B cell (primary cell): ENCODE results near the gene RSU1. TPM values are rescaled to one million over a fixed set of nuclear protein-coding genes. Genes with fewer than 3 reads are reported as not detected.

Experiments
- ATAC-seq: fragments of 200-7000 bp; cut with Tn5 transposase; one replicate; pipeline ENCODE4 v1.10.0; 2021; ENCODE audit warnings: low read depth, mild to moderate bottlenecking, moderate number of reproducible peaks, moderate library complexity
- CTCF ChIA-PET: fragments of 350-600 bp; sonication (Branson Sonifier 250); formaldehyde crosslinking; loops from one replicate; lab custom pipeline; 2021; ENCODE audit warnings: antibody characterized with exemption, inconsistent platforms; lab: Charles Lee
- POLR2A ChIA-PET: fragments of 350-600 bp; sonication (Branson Sonifier 250); formaldehyde crosslinking; loops from one replicate; lab custom pipeline; 2021; ENCODE audit warnings: antibody characterized with exemption; lab: Charles Lee
- DNase-seq: peaks from one replicate; pipeline ENCODE4 v3.0.0; 2013
- H2AFZ ChIP-seq: 2 replicates; pipeline ENCODE4 v1.6.1; 2012; ENCODE audit warnings: mild to moderate bottlenecking, low read depth, low read length; ENCODE audit not compliant: insufficient read depth, poor library complexity, severe bottlenecking
- H3K27ac ChIP-seq, 2 donors: 1 replicate in 1 of 2; 2 replicates in 1 of 2; pipeline ENCODE4 v1.5.1; 2012 to 2013; ENCODE audit warnings: low read length in 2 of 2, mild to moderate bottlenecking in 2 of 2, moderate library complexity in 1 of 2
- H3K27me3 ChIP-seq, 4 experiments: fragments of 200-600 bp in 1 of 4; sonication (generic) in 1 of 4; replicated peaks in 1 of 4; 1 replicate in 2 of 4; 2 replicates in 2 of 4; pipeline versions ENCODE4 v1.6.1 to v1.7.0; 2013 to 2016; ENCODE audit warnings: low read length in 3 of 4, mild to moderate bottlenecking in 2 of 4, mixed read lengths in 1 of 4, moderate library complexity in 1 of 4; ENCODE audit not compliant: insufficient read depth in 4 of 4, control insufficient read depth in 3 of 4; ENCODE audit errors: control extremely low read depth in 1 of 4
- H3K36me3 ChIP-seq, 2 experiments: replicated peaks in 1 of 2; 1 replicate in 1 of 2; 2 replicates in 1 of 2; pipeline versions ENCODE4 v1.6.1 to v1.7.1; 2013; ENCODE audit warnings: low read length in 1 of 2; ENCODE audit not compliant: insufficient read depth in 2 of 2, control insufficient read depth in 1 of 2; ENCODE audit errors: control extremely low read depth in 1 of 2, extremely low read depth in 1 of 2
- H3K4me1 ChIP-seq, 2 donors: fragments of 200-600 bp in 1 of 2; sonication (generic) in 1 of 2; 1 replicate in 1 of 2; 2 replicates in 1 of 2; pipeline versions ENCODE4 v1.5.1 to v1.6.1; 2013 to 2017; ENCODE audit warnings: low read length in 2 of 2; ENCODE audit not compliant: control insufficient read depth in 2 of 2, insufficient read depth in 2 of 2
- H3K4me2 ChIP-seq: replicated peaks from 2 replicates; pipeline ENCODE3; 2012; ENCODE audit warnings: mild to moderate bottlenecking, low read depth, low read length; ENCODE audit not compliant: poor library complexity, severe bottlenecking
- H3K4me3 ChIP-seq, 5 experiments: fragments of 200-600 bp in 1 of 5; sonication (generic) in 1 of 5; 1 replicate in 3 of 5; 2 replicates in 2 of 5; pipeline versions ENCODE4 v1.5.1 to v1.7.0; 2011 to 2016; ENCODE audit warnings: low read length in 4 of 5, mild to moderate bottlenecking in 4 of 5, low read depth in 2 of 5, control low read depth in 1 of 5, moderate library complexity in 1 of 5; ENCODE audit not compliant: insufficient read depth in 1 of 5; ENCODE audit errors: control extremely low read depth in 1 of 5, extremely low read depth in 1 of 5
- H3K79me2 ChIP-seq: fragments of 200-600 bp; sonication (generic); one replicate; pipeline ENCODE4 v1.6.0; 2016; ENCODE audit warnings: low read length; ENCODE audit not compliant: control insufficient read depth, insufficient read depth
- H3K9ac ChIP-seq: fragments of 200-600 bp; sonication (generic); 2 replicates; pipeline ENCODE4 v1.6.1; 2017; ENCODE audit warnings: mild to moderate bottlenecking, low read length, moderate library complexity
- H3K9me3 ChIP-seq, 3 donors: one replicate each; pipeline versions ENCODE4 v1.6.1 to v1.7.1; 2013; ENCODE audit warnings: low read length in 2 of 3; ENCODE audit not compliant: control insufficient read depth in 2 of 3, insufficient read depth in 1 of 3; ENCODE audit errors: control extremely low read depth in 1 of 3
- H4K20me1 ChIP-seq: 2 replicates; pipeline ENCODE4 v1.6.0; 2012; ENCODE audit warnings: mild to moderate bottlenecking, low read length; ENCODE audit not compliant: insufficient read depth, control insufficient read depth, poor library complexity, severe bottlenecking
- H3K27ac Mint-ChIP-seq: one replicate; pipeline ENCODE4 v1.8.0; 2021; ENCODE audit warnings: mixed read lengths
- H3K27me3 Mint-ChIP-seq: one replicate; pipeline ENCODE4 v1.8.0; 2021; ENCODE audit warnings: mixed read lengths
- H3K4me1 Mint-ChIP-seq: one replicate; pipeline ENCODE4 v1.8.0; 2021; ENCODE audit warnings: mixed read lengths
- H3K4me3 Mint-ChIP-seq: one replicate; pipeline ENCODE4 v1.8.0; 2021; ENCODE audit warnings: mixed read lengths
- H3K9me3 Mint-ChIP-seq: one replicate; pipeline ENCODE4 v1.8.0; 2022; ENCODE audit warnings: mixed read lengths; ENCODE audit not compliant: insufficient read depth
- EZH2 ChIP-seq: IDR thresholded peaks from 2 replicates; pipeline ENCODE4 v1.6.1; 2012; ENCODE audit warnings: borderline replicate concordance, low read depth, mild to moderate bottlenecking, moderate library complexity, low read length; ENCODE audit not compliant: insufficient read depth, poor library complexity, severe bottlenecking
- WGBS: methylation state at CpG from one replicate; pipeline ENCODE4 v1.1.5; 2013; ENCODE audit warnings: missing lambda C conversion rate; ENCODE audit not compliant: insufficient coverage; 5-methylcytosine and 5-hydroxymethylcytosine counted together
- intact Hi-C: fragments of 100-400 bp; cut with micrococcal nuclease; formaldehyde crosslinking; loops from one replicate; pipeline ENCODE4 v1.10.0; 2022
- polyA plus RNA-seq: library from polyadenylated mRNA; depleted of rRNA; stranded (reverse); fragments of >200 nt; gene quantifications from 2 replicates; pipeline ENCODE4 v1.2.3, GENCODE V29; 2012
- total RNA-seq, 2 donors: library from RNA; stranded (reverse); fragments of 120-200 nt in 1 of 2; gene quantifications; 1 replicate in 1 of 2; 2 replicates in 1 of 2; pipeline versions ENCODE4 v1.2.3 to v1.2.4, GENCODE V29; 2013 to 2022
- TF ChIP-seq, protein P1 (sequence below): fragments of 200-600 bp; IDR thresholded peaks from one replicate; pipeline ENCODE4 v1.8.0; 2022; ENCODE audit warnings: antibody characterized with exemption, mild to moderate bottlenecking

The RSU1 gene
- total and polyA plus RNA-seq, 2 donors (not counting 1 experiment from before 2014, with no cell fraction given) = 33.4 to 41.1 TPM

DNA sequence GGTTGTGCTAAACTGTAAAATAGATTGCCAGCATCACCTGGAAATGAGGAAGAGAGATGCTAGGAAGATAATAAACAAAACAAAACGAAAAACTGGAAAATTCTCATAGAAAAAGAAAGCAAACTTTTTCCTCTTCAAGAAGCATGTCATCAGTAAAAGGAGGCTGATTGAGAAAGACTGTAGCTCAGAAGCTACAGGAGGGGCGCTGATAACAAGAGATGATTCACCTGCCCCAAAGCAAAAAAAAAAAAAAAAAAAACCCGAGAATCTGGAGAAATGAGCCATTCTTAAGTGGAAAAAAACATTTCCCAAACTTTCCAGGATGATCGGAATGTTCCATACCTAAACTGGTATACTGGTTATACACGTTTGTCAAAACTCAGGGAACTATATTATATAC lies 165.1 kb downstream of the RSU1 start:
- H3K27ac ChIP-seq = no peak overlapping the region
- H3K4me3 Mint-ChIP-seq = no peak overlapping the region
- TF ChIP-seq, protein P1, sequence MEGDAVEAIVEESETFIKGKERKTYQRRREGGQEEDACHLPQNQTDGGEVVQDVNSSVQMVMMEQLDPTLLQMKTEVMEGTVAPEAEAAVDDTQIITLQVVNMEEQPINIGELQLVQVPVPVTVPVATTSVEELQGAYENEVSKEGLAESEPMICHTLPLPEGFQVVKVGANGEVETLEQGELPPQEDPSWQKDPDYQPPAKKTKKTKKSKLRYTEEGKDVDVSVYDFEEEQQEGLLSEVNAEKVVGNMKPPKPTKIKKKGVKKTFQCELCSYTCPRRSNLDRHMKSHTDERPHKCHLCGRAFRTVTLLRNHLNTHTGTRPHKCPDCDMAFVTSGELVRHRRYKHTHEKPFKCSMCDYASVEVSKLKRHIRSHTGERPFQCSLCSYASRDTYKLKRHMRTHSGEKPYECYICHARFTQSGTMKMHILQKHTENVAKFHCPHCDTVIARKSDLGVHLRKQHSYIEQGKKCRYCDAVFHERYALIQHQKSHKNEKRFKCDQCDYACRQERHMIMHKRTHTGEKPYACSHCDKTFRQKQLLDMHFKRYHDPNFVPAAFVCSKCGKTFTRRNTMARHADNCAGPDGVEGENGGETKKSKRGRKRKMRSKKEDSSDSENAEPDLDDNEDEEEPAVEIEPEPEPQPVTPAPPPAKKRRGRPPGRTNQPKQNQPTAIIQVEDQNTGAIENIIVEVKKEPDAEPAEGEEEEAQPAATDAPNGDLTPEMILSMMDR = no peak
- TF ChIP-seq EZH2 = no peak
- ChIA-PET CTCF (no interaction called here), POLR2A (no interaction called here)
- no peaks in the 10 kb centered on the region for H3K27me3 ChIP-seq
- no peak overlapping the region for H2AFZ ChIP-seq
- H3K4me2 ChIP-seq = no peak overlapping the region
- H3K9ac ChIP-seq = no peak overlapping the region
- H3K27me3 Mint-ChIP-seq = no peaks in the 10 kb centered on the region
- H3K4me1 ChIP-seq = no peaks in the 10 kb centered on the region
- ATAC-seq = no peak
- H3K4me3 ChIP-seq = no peak overlapping the region
- no peaks in the 10 kb centered on the region for H4K20me1 ChIP-seq
- H3K79me2 ChIP-seq = no peaks in the 10 kb centered on the region
- no peak overlapping the region for H3K27ac Mint-ChIP-seq
- H3K9me3 Mint-ChIP-seq = no peaks in the 10 kb centered on the region
- WGBS = 71% methylated on average over 1 of the region's 5 CpGs
- H3K36me3 ChIP-seq = no peaks in the 10 kb centered on the region
- no peaks in the 10 kb centered on the region for H3K4me1 Mint-ChIP-seq
- H3K9me3 ChIP-seq = no peaks in the 10 kb centered on the region
- intact Hi-C loops = no loop called here
- DNase-seq = no peak

DNA sequence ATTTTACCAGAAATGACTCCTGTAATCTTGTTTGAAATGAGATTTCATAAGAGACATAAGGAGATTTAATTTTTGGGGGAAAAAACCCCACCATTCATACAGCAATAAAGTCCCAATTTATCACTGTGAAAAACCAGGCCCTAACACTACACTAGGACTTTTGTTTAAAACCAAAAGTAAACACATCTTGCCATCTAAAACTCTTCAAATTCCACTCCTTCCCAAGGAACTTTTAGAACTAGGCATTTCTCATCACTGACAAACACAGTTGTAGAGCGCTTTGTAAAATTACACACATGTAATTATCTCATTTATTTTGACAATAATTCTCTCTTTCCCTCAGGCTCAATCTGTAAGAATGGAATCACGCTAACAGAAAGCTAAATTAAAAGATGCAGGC lies 167.5 kb downstream of the RSU1 start:
- Histone ChIP-seq H3K4me1 (no peaks in the 10 kb centered on the region), H3K27me3 (no peaks in the 10 kb centered on the region), H3K36me3 (no peaks in the 10 kb centered on the region), H3K27ac (no peak overlapping the region), H3K4me3 (no peak overlapping the region), H2AFZ (no peak overlapping the region), H3K79me2 (no peaks in the 10 kb centered on the region), H3K4me2 (no peak overlapping the region), H3K9me3 (no peaks in the 10 kb centered on the region), H4K20me1 (no peaks in the 10 kb centered on the region), H3K9ac (no peak overlapping the region)
- CTCF ChIA-PET = no interaction called here
- DNase-seq (no peak), ATAC-seq (no peak)
- Mint-ChIP-seq H3K4me1 (no peaks in the 10 kb centered on the region), H3K4me3 (no peak overlapping the region), H3K9me3 (no peaks in the 10 kb centered on the region), H3K27me3 (no peaks in the 10 kb centered on the region), H3K27ac (no peak overlapping the region)
- no peak for TF ChIP-seq EZH2
- TF ChIP-seq, protein P1 = no peak
- intact Hi-C loops = no loop called here
- WGBS = 100% methylated on average over 1 of the region's 2 CpGs
- POLR2A ChIA-PET = no interaction called here
